HG02938 (cell line): ENCODE results near the gene NKAPL.
A peak's percentile ranks its signal among the peaks of the same experiment; 100 is the strongest.

Experiments used
- ATAC-seq: cut with Tn5 transposase; IDR thresholded peaks from one replicate; pipeline ENCODE4 v1.9.1; 2021; ENCODE audit warnings: mild to moderate bottlenecking, moderate library complexity; ENCODE audit not compliant: unreplicated experiment

The NKAPL gene

GRCh38 chr6:28245206-28245941 lies 13.7 kb upstream of the NKAPL start:
- ATAC-seq, result no peak

- no peak for ATAC-seq
Measured at GRCh38 chr6:28248916-28249315, 10.2 kb upstream of the NKAPL start.

DNA sequence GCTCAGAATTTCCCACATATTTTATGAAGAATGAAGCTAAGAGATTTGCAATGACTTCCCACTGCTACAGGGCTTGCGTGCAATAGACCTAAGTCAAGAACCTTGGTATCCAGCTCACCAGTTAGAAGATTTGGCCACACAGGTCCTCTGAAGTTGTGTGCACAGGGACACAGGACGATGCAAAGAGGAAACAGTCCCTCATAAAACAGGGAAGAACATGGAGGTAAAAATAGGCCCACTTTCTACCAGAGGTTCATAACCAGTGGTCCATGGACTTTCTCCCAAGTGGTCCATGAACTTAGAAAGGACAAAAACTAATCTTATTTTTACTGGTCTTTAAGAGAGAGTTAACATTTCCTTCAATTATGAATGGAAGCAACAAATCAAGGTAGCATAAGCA lies 8.3 kb upstream of the NKAPL start:
- no peak for ATAC-seq

GRCh38 chr6:28251661-28252008 lies 7.5 kb upstream of the NKAPL start:
- no peak for ATAC-seq

GRCh38 chr6:28252009-28252975 lies 6.8 kb upstream of the NKAPL start, which contains the start of gene ZKSCAN4:
Gene ZKSCAN4 (minus strand): TSS chr6:28252269. CDS start chr6:28251980, 289 bp downstream.
- ATAC-seq, result no peak

- no peak for ATAC-seq
Measured at GRCh38 chr6:28254121-28254519, 5.0 kb upstream of the NKAPL start.

- no peak for ATAC-seq
Measured at GRCh38 chr6:28257042-28257441, 2.1 kb upstream of the NKAPL start.

- no peak for ATAC-seq
Measured at GRCh38 chr6:28263922-28264321, 4.8 kb downstream of the NKAPL start.

- no peak for ATAC-seq
Measured at GRCh38 chr6:28264834-28265401, 5.8 kb downstream of the NKAPL start.

GRCh38 chr6:28266563-28266961 lies 7.5 kb downstream of the NKAPL start:
- no peak for ATAC-seq

- ATAC-seq, result peak; percentile 87
Measured at GRCh38 chr6:28266962-28267694, 8.0 kb downstream of the NKAPL start, which contains the start of gene ZSCAN26. Gene ZSCAN26 (plus strand): TSS chr6:28267143. CDS start chr6:28271920, 4,777 bp downstream.

DNA sequence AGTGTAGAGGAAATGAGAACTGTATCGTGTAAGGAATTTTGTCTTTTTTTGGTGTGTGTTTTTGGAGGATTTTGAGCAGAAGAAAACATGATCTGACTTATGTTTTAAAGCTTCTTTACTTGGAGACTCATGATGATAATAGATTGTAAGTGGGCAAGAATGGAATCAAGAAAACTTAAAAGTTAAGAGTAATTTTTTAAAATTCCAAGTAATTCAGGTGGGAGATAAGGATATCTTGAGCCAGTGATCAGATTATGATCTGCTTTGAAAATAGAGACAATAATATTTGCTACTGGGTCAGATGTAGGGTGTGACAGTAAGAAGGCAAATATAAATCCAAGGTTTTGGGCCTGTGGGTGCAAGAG lies 8.6 kb downstream of the NKAPL start:
- ATAC-seq, result no peak

GRCh38 chr6:28269492-28269891 lies 10.4 kb downstream of the NKAPL start:
- no peak for ATAC-seq

GRCh38 chr6:28274888-28275287 lies 15.8 kb downstream of the NKAPL start:
- no peak for ATAC-seq

- ATAC-seq, result no peak
Measured at GRCh38 chr6:28277746-28278145, 18.6 kb downstream of the NKAPL start.

GRCh38 chr6:28280595-28281287 lies 21.6 kb downstream of the NKAPL start:
- ATAC-seq, result no peak

DNA sequence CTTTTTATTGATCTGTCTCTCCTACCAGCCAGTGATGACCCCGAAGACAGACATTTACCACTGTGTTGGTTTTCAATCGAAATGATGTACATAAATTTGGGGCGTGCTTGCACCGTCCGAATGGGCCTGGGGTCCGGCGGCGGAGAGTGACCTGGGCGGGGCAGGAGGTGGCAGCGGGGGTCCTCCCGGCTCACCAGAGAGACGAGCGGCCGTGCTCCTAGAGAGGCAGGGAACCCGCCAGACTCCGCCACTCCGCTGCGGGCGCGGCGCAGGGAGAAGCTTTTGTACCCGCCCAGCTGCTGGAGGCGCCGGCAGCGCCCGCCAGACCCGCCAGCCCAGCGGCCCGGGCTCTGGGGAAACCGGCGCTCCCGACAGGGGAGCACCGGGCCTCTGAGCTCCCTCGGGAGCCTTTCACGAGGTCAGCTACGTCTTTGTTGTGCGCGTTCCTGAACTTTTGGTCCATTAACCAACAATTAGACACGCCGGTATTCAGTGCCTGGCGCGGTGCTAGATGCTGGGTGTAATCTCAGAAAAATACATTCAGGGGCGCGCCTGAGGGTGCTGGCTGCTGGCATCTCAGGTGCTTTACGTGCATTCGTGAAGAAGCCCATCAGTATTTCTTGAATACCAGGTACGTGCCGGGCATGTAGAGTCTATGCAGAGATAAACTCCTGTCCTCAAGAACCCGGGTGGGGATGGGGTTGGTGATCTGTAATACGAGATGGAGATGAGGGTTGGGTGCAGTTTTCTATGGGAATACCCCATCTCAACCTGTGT lies 22.4 kb downstream of the NKAPL start, which contains the start of gene PGBD1:
Gene PGBD1 (plus strand): TSS at position 285 of the 777 bp plus-strand sequence. CDS start 2,242 bp downstream, outside the sequence.
- ATAC-seq, result peak; percentile 70

DNA sequence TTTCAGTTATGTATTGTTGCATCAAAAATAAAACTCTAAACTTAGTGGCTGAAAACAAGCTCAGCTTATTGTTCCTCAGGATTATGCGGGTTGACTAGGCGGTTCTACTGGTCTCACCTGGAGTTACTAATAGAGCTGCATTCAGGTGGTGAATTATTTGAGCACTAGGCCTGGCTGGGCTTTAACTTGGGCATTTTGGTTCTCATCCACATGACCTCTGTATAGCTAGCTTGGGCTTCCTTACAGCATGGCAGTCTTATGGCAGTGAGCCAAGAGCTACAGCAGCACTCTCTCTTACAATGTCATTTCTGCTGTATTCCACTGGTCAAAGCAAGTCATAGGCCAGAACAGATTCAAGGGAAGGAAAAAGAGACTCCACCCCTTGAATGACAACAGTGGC lies 23.8 kb downstream of the NKAPL start:
- no peak for ATAC-seq

GRCh38 chr6:28291573-28291972 lies 32.5 kb downstream of the NKAPL start:
- no peak for ATAC-seq
